GM18907 (cell line): ENCODE data around the gene SLC48A1.

ENCODE experiments used
- ATAC-seq: cut with Tn5 transposase; IDR thresholded peaks from one replicate; pipeline ENCODE4 v1.9.1; 2021; ENCODE audit warnings: mild to moderate bottlenecking, moderate library complexity; ENCODE audit not compliant: unreplicated experiment

SLC48A1 gene

GRCh38 chr12:47744005-47744651 is 28.9 kb upstream of the SLC48A1 start:
- no peak for ATAC-seq

- ATAC-seq = no peak
These were observed 28.1 kb upstream of the SLC48A1 start for GRCh38 chr12:47744778-47745436.

GRCh38 chr12:47745485-47746041 is 27.5 kb upstream of the SLC48A1 start:
- ATAC-seq = no peak

- no peak for ATAC-seq
These were observed 27.0 kb upstream of the SLC48A1 start for GRCh38 chr12:47746073-47746472.

GRCh38 chr12:47746523-47746922 is 26.5 kb upstream of the SLC48A1 start:
- ATAC-seq = no peak

- peak; percentile 35 for ATAC-seq
These were observed 25.9 kb upstream of the SLC48A1 start for GRCh38 chr12:47747126-47747525.

GRCh38 chr12:47747596-47748506 is 25.2 kb upstream of the SLC48A1 start:
- ATAC-seq = no peak

GRCh38 chr12:47748507-47748828 is 24.6 kb upstream of the SLC48A1 start:
- ATAC-seq = no peak

- no peak for ATAC-seq
These were observed 24.1 kb upstream of the SLC48A1 start for GRCh38 chr12:47748899-47749298.

- ATAC-seq = no peak
These were observed 22.7 kb upstream of the SLC48A1 start for GRCh38 chr12:47750229-47750798.

GRCh38 chr12:47750916-47751470 is 22.0 kb upstream of the SLC48A1 start:
- ATAC-seq = no peak

- no peak for ATAC-seq
These were observed 21.5 kb upstream of the SLC48A1 start for GRCh38 chr12:47751561-47751960.

- no peak for ATAC-seq
These were observed 20.9 kb upstream of the SLC48A1 start for GRCh38 chr12:47752121-47752520.

- ATAC-seq = no peak
These were observed 20.5 kb upstream of the SLC48A1 start for GRCh38 chr12:47752552-47752951.

GRCh38 chr12:47753021-47754001 is 19.7 kb upstream of the SLC48A1 start:
- no peak for ATAC-seq

GRCh38 chr12:47754126-47754525 is 18.9 kb upstream of the SLC48A1 start:
- no peak for ATAC-seq

GRCh38 chr12:47754881-47755280 is 18.2 kb upstream of the SLC48A1 start:
- ATAC-seq = peak; percentile 19

GRCh38 chr12:47755655-47756562 is 17.1 kb upstream of the SLC48A1 start:
- peak; percentile 70 for ATAC-seq
